ENCODE measurements around the gene DEXI.
"Not testable (repeated sequence)": the region's sequence is repeated elsewhere in the genome, so short reads cannot be mapped to it uniquely, and the experiment has no call there.

The DEXI gene

GRCh38 chr16:10968498-10968897, 26.2 kb upstream of the DEXI start:
- DNase-seq = no peak

- DNase-seq = no peak
Observed at GRCh38 chr16:10967986-10968385, 25.7 kb upstream of the DEXI start.

GRCh38 chr16:10966559-10966958, 24.3 kb upstream of the DEXI start:
- DNase-seq = not testable (repeated sequence)

GRCh38 chr16:10966129-10966528, 23.9 kb upstream of the DEXI start:
- no peak for DNase-seq

- DNase-seq = no peak
Observed at GRCh38 chr16:10965440-10966061, 23.3 kb upstream of the DEXI start.

GRCh38 chr16:10964891-10965326, 22.6 kb upstream of the DEXI start:
- DNase-seq = no peak

GRCh38 chr16:10964039-10964890, 22.0 kb upstream of the DEXI start:
- DNase-seq = peak; percentile 77

- DNase-seq = no peak
Observed at GRCh38 chr16:10961231-10961630, 19.0 kb upstream of the DEXI start.

- DNase-seq = no peak
Observed at GRCh38 chr16:10959161-10959560, 16.9 kb upstream of the DEXI start.

GRCh38 chr16:10957771-10958482, 15.7 kb upstream of the DEXI start:
- no peak for DNase-seq

- no peak for DNase-seq
Observed at GRCh38 chr16:10954903-10955302, 12.6 kb upstream of the DEXI start.

- no peak for DNase-seq
Observed at GRCh38 chr16:10951026-10951425, 8.8 kb upstream of the DEXI start.

GRCh38 chr16:10950393-10950792, 8.1 kb upstream of the DEXI start:
- peak; percentile 14 for DNase-seq

- DNase-seq = no peak
Observed at GRCh38 chr16:10949424-10949970, 7.2 kb upstream of the DEXI start.

- no peak for DNase-seq
Observed at GRCh38 chr16:10947211-10947787, 5.0 kb upstream of the DEXI start.

- DNase-seq = no peak
Observed at GRCh38 chr16:10946308-10946707, 4.0 kb upstream of the DEXI start.

- no peak for DNase-seq
Observed at GRCh38 chr16:10945065-10945787, 3.0 kb upstream of the DEXI start.

- DNase-seq = peak; percentile 97
Observed at GRCh38 chr16:10944249-10945064, 2.2 kb upstream of the DEXI start, which contains the start of gene CLEC16A. CLEC16A (plus strand) TSS chr16:10944564; CDS start chr16:10944718, 154 bp downstream.

- no peak for DNase-seq
Observed at GRCh38 chr16:10943064-10943353, 741 bp upstream of the DEXI start.

- DNase-seq = not testable (repeated sequence)
Observed at GRCh38 chr16:10941935-10942351, 325 bp downstream of the DEXI start.

- peak; percentile 34 for DNase-seq
Observed at GRCh38 chr16:10941127-10941933, 938 bp downstream of the DEXI start.
